ENCODE results near the gene CEP72. TPM values are rescaled to one million over a fixed set of nuclear protein-coding genes. Genes with fewer than 3 reads are reported as not detected.

Gene CEP72
- total RNA-seq, 1 donor from 2014 or later: 7.0 TPM

- FAIRE-seq (no peak), DNase-seq (ENCODE audit: low read depth) (no peak)
- Mint-ChIP-seq H3K27ac (ENCODE audit: unreplicated experiment) (no peak overlapping the region), H3K4me3 (ENCODE audit: unreplicated experiment) (no peak overlapping the region), H3K4me1 (ENCODE audit: low read depth, unreplicated experiment) (no peaks in the 10 kb centered on the region), H3K36me3 (ENCODE audit: low read depth, unreplicated experiment) (peaks cover 4% of the 10 kb centered on the region), H3K27me3 (ENCODE audit: low read depth, unreplicated experiment) (peaks cover 46% of the 10 kb centered on the region), H3K9me3 (ENCODE audit: unreplicated experiment) (peaks cover 12% of the 10 kb centered on the region)
- TF ChIP-seq CTCF (IDR thresholded peaks at IDR 0.05; ENCODE audit: insufficient read depth, low read depth, low read length) (no peak), EZH2 (IDR thresholded peaks at IDR 0.05; ENCODE audit: insufficient read depth, low read length) (no peak)
- H3K4me2 ChIP-seq (ENCODE audit: low read length): no peak overlapping the region
- H3K79me2 ChIP-seq (ENCODE audit: insufficient read depth, low read length): no peaks in the 10 kb centered on the region
- H3K27ac ChIP-seq (ENCODE audit: low read depth, low read length): no peak overlapping the region
- H3K4me3 ChIP-seq (ENCODE audit: insufficient read depth, low read depth, low read length): no peak overlapping the region
- no peak overlapping the region for H2AFZ ChIP-seq (ENCODE audit: low read depth, low read length)
- H3K36me3 ChIP-seq (ENCODE audit: insufficient read depth, low read length): no peaks in the 10 kb centered on the region
- peaks cover 7% of the 10 kb centered on the region for H3K9me3 ChIP-seq (ENCODE audit: insufficient read depth, low read depth, low read length)
- no peaks in the 10 kb centered on the region for H3K4me1 ChIP-seq (ENCODE audit: insufficient read depth, low read length)
- H3K27me3 ChIP-seq (ENCODE audit: insufficient read depth, low read length): peaks cover 30% of the 10 kb centered on the region
- no peak overlapping the region for H3K9ac ChIP-seq (ENCODE audit: low read length)
- H4K20me1 ChIP-seq (ENCODE audit: insufficient read depth, low read length): no peaks in the 10 kb centered on the region
Measured at GRCh38 chr5:568809-569208, 43.3 kb upstream of the CEP72 start.

GRCh38 chr5:569358-569867 lies 42.7 kb upstream of the CEP72 start:
- H3K27me3 ChIP-seq (ENCODE audit: insufficient read depth, low read length): peaks cover 30% of the 10 kb centered on the region
- no peak for FAIRE-seq

More at GRCh38 chr5:569358-569867, 42.7 kb upstream of the CEP72 start:
- no peak overlapping the region for H3K27ac Mint-ChIP-seq (ENCODE audit: unreplicated experiment)
- Histone ChIP-seq H3K4me1 (ENCODE audit: insufficient read depth, low read length) (no peaks in the 10 kb centered on the region), H3K9ac (ENCODE audit: low read length) (no peak overlapping the region), H3K4me2 (ENCODE audit: low read length) (no peak overlapping the region), H3K36me3 (ENCODE audit: insufficient read depth, low read length) (no peaks in the 10 kb centered on the region), H4K20me1 (ENCODE audit: insufficient read depth, low read length) (no peaks in the 10 kb centered on the region), H3K27ac (ENCODE audit: low read depth, low read length) (no peak overlapping the region), H3K4me3 (ENCODE audit: insufficient read depth, low read depth, low read length) (no peak overlapping the region), H3K9me3 (ENCODE audit: insufficient read depth, low read depth, low read length) (peaks cover 7% of the 10 kb centered on the region), H2AFZ (ENCODE audit: low read depth, low read length) (no peak overlapping the region), H3K79me2 (ENCODE audit: insufficient read depth, low read length) (no peaks in the 10 kb centered on the region)
- TF ChIP-seq EZH2 (IDR thresholded peaks at IDR 0.05; ENCODE audit: insufficient read depth, low read length) (no peak), CTCF (IDR thresholded peaks at IDR 0.05; ENCODE audit: insufficient read depth, low read depth, low read length) (no peak)
- peaks cover 12% of the 10 kb centered on the region for H3K9me3 Mint-ChIP-seq (ENCODE audit: unreplicated experiment)
- no peaks in the 10 kb centered on the region for H3K4me1 Mint-ChIP-seq (ENCODE audit: low read depth, unreplicated experiment)
- H3K27me3 Mint-ChIP-seq (ENCODE audit: low read depth, unreplicated experiment): peaks cover 48% of the 10 kb centered on the region
- H3K36me3 Mint-ChIP-seq (ENCODE audit: low read depth, unreplicated experiment): peaks cover 4% of the 10 kb centered on the region
- H3K4me3 Mint-ChIP-seq (ENCODE audit: unreplicated experiment): no peak overlapping the region
- DNase-seq (ENCODE audit: low read depth): no peak

Measured in astrocyte (in vitro differentiated cells and primary cell).